ENCODE data around the gene PNKP.
"Not testable (repeated sequence)": the region's sequence is repeated elsewhere in the genome, so short reads cannot be mapped to it uniquely, and the experiment has no call there.

Gene PNKP

DNA sequence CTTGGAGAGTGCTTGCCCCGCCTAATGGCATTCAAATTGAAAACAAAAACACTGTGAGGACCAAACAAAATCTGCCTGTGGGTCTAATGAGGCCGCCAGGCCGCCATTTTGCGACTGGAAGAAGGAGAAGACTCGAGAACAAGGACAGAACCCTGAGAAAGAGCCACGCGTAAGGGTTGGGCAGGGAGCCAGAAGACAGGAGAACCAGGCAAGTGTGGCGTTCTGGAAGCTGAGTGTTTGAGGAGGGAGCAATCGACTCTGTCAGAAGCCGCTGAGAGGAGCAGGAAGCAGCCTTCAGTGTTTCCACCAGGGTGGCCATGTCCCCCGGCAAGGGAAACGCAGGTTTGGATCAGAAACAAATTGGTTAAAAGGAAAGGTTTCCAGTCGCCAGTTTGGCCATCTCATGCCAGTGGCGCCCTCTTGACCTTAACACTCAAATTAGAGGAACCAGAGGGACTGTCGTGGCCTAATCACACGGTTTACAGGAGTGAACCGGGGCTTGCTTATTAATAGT lies 26.6 kb downstream of the PNKP start:
- no peak for DNase-seq

DNA sequence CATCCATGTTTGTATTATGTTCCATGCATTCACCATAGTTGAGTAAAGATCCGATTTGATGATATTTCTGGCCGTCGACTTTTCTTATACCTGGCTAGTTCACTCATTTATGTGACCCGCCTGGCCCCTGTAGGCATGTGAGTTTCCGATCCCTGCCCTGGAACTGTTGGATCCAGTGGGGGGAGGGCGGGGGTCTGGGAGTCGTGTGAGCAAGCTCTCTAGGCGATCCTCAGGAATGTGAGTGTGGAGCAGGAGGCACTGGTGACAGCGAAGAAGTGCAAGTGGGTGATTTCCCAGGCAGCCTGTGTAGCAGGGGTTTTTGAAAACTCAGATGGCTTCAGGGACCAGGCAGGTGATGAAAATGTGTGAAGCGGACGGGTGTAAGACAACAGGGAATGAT lies 27.1 kb downstream of the PNKP start:
- DNase-seq = no peak

DNA sequence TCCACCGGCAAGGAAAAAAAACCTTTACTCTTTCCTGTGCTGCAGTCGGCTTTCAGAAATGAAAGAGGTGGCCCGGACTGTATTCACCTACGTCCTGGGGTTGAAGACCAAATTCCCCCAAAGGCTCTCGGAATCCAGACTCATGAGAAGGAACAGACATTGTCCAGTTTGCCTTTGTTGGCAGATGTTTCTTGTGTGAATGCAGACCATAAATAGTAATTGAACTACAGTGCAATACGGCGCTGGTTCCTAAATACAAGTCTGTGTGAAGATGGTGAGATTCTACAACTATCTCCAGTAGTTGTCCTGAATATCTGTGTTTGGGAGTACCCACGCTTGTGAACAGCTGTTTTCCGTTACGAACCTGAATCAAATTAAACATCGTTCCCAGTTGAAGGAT lies 27.7 kb downstream of the PNKP start:
- DNase-seq = no peak

DNA sequence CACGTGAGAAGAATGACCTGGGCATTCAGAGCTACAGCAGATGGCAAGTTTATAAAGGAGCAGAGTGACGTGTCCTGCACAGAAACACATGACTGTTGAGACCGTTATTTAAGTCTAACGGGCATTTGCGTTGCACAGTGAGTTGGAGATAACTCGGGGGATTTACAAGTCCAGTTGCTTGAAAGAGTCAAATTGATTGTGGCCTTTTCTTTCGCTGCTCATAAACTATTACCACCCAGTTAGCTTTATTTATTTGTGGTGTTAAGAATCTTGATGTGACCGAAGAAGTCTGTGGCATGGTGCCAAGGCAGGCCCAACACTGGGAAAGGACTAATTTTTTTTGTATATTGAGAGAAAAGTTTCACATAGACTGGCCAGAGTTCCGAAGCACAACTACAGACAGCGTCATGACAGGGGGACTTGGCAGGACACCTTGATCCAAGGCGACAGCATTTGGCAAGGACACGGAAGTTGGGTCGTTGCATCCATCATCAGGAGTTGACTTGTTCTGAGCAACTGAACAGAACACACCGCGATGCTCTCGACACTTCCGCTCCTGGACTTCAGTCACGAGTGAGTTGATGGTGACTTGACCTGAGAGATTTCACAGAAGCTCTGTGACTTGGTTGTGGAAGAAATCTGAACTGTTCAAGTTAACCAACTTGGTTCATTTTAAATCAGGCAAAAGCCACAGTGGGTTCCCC lies 28.3 kb downstream of the PNKP start:
- no peak for DNase-seq

DNA sequence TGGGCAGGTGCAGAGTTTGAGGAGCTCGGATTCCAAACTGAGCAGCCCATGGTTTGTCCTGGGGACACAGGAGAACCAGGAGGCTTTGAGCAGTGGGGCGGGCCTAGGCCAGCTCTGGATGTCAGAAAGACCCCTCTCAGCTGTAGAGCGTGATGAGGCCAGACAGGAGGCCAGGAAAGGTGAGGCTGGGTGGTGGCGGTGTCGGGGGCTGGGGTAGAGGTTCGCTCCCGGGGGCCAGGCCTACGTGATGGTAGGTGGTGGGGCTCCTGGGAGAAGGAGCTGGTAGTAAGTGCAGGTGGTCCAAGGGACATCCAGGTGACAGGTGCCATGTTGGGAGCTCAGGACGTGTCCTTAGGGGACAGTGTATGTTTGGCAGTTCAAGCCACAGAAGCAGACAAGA lies 30.0 kb downstream of the PNKP start:
- DNase-seq = no peak

DNA sequence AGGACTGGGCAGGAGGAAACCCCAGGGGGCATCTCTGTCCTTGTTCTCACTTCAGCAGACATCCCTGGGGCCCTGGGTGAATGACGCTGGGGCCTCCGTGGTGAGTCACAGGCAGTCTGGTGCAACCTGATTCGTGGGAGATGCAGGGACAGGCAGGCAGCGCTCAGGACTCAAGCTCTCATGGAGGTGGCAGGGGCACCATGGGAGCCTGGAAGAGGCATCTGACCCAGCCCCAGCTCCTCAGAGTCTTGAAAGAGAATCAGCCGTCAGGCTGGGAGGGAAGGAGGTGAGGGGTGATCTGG lies 30.4 kb downstream of the PNKP start:
- DNase-seq = no peak

DNA sequence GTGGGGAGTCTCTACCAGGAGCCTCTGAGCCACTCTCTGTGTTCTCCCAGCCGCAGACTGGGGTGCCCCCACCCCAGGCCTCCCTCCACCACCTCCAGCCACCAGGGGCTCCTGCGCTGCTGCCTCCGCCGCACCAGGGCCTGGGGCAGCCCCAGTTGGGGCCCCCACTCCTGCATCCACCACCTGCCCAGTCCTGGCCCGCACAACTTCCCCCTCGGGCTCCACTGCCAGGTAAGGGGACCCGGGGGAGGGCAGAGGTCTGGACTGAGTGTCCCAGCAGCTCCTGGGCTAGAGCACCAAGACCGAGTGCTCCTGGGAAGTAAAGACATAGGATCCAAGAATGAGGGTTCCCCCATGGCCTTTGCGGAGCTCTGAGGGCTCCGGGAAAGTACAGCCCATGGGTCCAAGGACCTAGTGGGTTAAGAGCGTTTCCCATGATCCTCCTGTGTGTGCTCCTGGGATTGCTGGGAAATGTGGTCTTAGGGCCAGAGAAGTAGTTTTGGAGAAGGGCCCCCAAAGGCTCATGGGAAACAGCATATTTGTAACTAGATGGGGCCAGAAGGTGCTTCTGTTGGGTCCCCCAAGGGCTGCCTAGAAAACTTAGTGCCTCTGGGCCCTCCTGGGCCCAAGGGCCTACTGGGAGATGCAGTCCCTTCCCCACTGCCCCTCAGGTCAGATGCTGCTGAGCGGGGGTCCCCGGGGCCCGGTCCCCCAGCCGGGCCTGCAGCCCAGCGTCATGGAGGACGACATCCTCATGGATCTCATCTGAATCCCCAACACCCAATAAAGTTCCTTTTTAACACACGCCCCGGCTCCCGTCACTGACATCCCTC lies 31.0 kb downstream of the PNKP start:
- DNase-seq = no peak

DNA sequence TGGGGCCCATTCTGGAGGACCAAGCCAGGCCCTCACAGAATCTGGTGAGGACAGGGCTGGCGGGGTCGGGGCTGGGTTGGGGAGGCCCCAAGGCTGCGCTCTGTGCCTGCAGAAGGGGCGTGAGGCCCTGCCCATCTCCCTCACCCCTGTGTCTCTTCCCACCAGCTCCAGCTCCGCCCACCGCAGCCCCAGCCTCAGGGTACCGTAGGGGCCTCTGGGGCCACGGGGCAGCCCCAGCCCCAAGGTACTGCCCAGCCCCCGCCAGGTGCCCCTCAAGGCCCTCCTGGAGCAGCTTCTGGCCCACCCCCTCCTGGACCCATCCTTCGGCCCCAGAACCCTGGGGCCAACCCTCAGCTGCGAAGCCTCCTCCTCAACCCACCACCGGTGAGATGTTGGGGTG lies 31.8 kb downstream of the PNKP start:
- no peak for DNase-seq

DNA sequence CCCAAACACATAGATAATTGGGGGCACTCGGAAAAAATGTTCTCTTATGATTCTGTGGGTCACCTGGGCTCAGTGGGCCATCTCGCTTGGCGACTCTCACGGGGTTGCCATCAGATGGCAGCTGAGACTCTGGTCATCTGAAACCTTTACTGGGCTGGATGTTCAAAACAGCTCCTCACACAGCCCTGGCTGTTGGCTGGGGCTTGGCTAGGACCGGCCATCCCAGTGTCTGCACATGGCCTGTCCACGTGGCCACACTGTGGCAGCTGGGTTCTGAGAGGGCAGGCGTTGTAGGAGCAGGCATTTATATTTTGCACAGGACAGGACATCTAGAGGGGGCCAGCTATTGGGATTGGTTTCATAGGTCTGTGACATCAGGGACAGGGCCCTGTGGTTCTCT lies 33.8 kb downstream of the PNKP start:
- no peak for DNase-seq

DNA sequence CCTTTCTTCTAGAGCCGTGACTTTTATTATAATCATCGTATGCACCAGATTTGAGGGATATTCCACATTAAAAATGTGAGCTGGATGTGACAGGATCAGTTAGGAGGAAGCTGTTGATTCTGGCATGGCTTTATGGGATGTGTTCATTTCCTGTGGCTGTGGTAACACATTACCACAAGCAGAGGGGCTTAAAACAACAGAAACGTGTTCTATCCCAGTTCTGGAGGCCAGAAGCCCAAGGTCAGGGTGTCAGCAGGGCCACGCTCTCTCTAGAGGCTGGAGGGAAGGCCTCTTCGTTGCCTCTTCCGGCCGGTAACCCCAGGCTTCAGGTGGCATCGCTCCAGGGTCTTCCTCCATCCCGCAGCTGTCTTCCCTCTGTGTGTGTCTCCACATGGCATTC lies 34.8 kb downstream of the PNKP start:
- peak; percentile 79 to 80 for DNase-seq

DNA sequence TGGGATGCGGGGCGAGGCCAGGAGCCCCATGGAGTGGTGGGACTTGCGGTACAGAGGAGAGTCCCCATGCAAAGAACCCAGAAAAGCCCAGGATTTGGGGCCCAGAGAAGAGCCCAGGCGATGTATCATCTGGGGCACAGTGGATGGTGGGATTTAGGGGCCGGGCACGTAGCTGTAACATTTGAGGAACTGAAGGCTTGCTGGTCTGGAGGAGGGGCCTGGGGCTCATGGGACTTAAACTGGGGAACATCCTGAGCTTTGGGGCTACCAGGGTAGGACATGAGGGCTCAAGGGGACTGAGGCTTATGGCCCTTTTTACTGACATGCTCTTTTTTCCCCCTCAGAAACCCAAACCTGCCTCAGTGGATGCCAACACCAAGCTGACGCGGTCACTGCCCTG lies 35.8 kb downstream of the PNKP start:
- DNase-seq = peak; percentile 17 to 36

DNA sequence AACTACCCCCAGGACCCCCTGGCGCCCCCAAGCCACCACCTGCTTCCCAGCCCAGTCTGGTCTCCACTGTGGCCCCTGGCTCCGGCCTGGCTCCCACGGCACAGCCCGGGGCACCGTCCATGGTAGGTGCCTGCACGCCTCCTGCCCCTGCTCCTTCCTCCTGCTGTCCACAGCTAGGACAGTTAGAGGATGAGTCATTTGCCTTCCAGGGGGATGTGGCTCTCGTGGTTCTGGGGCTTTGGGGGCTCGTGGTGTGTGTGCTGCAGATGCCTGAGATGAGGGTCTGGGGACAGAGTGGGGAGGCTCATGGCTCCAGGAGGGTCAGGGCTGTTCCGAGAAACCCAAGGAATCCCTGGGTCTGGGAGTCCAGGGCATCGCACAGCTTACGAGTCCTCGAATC lies 36.6 kb downstream of the PNKP start:
- no peak for DNase-seq

DNA sequence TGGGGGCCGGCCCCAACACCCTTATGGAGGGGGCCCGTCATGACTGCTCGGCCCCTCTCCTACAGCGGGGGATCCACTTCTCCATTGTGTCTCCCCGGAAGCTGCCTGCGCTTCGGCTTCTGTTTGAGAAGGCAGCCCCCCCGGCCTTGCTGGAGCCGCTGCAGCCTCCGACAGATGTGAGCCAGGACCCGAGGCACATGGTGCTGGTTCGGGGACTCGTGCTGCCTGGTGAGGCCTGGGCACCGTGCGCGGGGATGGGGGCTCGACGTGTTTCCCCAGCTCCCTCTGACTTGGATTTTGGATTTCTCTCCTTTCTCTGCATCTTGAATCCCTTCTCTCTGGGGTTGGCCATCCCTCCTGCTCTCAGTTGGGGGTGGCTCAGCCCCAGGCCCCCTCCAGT lies 37.7 kb downstream of the PNKP start:
- no peak for DNase-seq

DNA sequence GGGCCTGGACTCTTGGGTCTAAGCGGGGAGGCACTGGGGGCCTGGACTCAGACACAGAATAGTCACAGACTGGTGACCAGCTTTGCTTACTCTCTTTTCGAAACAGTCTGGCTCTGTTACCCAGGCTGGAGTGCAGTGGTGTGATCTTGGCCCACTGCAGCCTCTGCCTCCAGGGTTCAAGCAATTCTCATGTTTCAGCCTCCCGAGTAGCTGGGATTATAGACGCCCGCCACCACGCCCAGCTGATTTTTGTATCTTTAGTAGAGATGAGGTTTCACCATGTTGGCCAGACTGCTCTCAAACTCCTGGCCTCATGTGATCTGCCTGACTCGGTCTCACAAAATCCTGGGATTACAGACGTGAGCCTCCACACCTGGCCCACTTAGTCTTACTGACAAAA lies 38.2 kb downstream of the PNKP start:
- DNase-seq = no peak

DNA sequence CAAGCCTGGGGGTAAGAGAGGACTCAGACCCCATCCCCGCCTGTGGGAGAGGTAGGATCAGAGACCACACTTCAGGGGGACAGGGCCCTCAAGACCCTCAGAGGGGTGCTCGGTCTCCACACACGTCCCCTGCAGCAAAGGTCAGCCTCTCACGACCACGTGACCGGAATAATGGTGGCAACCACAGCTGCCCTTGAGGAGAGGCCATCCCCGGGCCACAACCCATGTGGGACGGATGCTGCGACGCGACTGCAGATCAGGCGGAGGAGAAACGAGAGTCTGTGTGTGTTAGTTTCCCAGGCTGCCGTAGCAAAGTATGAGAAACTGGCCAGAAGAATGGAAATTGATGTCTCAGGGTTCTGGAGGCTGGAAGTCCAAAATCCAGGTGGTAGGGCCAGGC lies 40.3 kb downstream of the PNKP start:
- no peak for DNase-seq

DNA sequence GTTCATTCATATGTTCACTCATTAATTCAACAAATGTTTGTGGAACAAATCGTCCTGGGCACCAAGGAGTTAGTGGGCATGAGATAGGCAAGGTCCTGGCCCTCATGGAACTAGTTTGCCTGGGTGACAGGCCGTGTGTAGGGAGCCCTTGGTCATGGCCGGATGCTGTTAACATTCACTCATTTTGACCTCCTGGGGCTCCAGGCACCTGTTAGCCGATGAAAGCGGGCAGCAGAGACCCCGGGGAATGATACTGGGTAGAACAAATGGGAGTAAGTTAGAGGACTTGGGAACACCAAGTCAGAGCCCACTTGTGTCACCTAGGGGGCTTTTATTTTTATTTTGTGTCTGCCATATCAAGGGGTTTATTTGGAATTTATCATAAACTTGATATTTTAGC lies 42.7 kb downstream of the PNKP start:
- no peak for DNase-seq

DNA sequence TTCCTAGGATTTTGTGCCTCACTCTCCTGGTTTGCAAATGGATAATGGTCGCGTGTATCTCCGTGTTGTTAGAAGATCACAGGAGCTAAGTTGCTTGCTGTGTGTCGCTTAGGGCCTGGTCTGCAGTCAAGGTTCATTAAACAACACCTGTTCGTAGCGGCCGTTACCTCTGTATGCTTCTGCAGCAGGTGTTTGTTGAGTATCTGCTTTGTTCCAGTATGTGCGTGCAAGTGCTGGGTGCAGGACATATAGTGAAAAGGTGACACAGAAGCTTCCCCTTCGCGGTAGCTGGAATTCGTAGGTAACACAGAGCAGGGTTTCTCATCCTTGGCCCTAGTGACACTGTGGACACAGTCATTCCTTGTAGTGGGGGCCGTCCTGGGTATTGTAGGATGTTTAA lies 43.9 kb downstream of the PNKP start:
- no peak for DNase-seq

DNA sequence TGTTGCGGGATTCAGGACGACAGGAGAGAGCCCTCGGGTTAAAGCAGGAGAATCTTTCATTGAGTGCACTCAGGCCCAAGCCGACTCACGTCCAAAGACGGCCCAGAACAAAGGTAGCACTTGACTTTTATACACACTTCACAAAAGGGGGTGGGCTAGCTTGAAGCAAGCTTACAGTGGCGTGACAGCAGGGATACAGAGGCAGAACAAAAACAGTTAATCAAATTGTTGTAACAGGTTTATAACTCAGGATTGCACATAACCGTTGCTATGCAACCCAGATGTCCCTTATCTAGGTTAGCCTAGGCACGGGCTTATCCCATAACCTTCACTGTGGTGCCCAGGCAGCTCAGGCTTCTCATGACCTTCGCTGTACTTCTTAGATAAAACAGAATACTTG lies 47.3 kb downstream of the PNKP start:
- DNase-seq = no peak

DNA sequence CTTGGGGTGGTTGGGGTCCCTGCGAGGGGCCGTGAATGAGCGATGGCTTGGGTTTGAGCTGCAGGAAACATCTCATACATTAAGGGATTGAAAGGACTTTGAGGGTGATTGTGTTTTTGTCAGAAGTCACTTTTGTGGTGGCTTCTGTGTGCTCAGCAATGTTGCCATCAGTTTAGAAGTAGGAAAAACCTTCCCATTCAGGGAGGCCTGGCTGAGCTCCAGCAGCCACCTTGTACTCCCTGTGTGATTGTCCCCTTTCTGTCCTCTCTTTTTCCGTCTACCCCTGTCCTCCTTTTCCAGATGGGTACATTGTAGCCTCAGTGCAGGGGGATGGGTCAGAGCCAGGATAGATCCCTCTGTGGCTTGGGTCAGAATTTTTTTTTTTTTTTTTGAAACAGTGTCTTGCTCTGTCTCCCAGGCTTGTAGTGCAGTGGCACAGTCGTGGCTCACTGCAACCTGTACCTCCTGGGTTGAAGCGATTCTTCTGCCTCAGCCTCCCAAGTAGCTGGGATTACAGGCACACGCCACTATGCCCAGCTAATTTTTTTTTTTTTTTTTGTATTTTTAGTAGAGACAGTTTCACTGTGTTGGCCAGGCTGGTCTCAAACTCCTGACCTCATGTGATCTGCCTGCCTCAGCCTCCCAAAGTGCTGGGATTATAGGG lies 47.8 kb downstream of the PNKP start:
- not testable (repeated sequence) for DNase-seq

DNA sequence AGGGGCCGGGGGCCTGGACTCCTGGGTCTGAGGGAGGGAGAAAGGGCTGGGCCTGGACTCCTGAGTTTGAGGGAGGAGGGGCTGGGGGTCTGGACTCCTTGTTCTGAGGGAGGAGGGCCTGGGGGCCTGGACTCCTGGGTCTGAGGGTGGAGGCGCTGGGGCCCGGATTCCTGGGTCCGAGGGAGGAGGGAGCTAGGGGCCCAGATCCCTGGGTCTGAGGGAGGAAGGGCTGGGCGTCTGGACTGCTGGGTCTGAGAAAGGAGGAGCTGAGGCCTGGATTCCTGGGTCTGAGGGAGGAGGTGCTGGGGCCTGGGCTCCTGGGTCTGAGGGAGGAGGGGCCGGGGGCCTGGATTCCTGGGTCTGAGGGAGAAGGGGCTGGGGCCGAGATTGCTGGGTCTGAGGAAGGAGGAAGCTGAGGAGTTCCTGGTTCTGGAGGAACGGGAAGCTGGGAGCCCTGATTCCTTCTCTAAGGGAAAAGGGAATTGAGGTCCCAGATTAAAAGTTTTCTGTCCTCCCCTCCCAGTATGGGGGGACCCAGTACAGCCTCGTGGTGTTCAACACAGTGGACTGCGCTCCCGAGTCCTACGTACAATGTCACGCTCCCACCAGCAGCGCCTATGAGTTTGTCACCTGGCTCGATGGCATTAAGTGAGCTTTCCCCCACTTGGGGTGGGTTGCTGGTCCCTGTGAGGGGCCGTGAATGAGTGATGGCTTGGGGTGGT lies 48.6 kb downstream of the PNKP start:
- no peak for DNase-seq

DNA sequence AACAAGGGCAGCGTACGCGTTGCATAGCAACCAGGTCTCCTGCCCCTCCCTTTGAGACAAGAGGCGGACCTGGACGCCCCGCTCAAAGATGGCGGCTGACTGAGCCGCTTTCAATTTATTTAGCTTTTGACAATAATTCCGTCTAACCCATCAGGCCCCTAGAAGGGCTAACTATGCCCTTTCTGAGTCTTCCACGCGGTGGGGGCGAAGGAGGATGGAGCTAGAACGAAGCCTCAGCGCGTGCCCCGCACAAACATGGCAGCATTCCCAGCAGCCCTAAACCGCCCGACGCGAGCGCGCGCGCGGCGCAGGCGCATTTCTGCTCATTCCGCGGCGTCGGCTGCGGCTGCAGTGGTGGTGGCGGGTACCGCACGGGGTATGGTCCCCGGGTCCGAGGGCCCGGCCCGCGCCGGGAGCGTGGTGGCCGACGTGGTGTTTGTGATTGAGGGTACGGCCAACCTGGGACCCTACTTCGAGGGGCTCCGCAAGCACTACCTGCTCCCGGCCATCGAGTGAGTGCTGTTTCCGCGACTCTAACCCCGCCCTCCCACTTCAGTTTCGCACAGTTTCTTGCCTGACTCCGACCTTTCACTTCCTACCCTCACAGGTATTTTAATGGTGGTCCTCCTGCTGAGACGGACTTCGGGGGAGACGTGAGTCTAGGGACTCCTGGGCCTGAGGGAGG lies 49.3 kb downstream of the PNKP start, which contains the start of gene MED25:
MED25 (plus strand) TSS at position 326 of the 685 bp plus-strand sequence; CDS start at position 379, 53 bp downstream.
- peak; percentile 75 to 76 for DNase-seq

DNA sequence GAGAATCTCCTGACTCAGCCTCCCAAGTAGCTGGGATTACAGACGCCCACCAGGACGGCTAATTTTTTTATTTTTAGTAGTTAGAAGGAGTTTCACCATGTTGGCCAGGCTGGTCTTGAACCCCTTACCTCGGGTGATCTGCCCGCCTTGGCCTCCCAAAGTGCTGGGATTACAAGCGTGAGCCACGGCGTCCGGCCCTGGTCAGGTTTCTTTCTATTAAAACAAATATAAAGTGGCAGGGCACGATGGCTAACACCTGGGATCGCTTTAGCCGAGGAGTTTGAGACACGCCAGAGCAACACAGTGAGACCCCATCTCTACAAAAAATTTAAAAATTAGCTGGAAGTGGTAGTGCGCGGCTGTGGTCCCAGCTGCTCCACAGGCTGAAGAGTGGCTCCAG lies 50.8 kb downstream of the PNKP start:
- no peak for DNase-seq

DNA sequence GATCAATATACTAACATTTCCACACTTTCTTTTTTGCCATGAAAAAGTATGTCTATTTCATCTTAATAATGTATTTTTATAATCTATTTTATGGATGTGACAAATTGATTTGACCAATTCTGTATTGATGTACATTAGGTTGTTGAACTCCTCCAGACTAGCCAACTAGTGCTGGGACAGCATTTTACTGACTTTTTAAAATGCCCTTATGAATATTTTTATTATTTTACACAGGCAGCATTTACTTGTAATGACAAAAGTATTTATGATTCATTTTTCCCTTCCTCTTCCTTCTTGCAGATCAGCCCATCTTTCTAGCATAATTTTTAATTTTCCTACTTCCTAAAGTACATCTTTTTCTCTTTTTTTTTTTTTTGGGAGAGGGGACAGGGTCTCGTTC lies 53.4 kb downstream of the PNKP start:
- DNase-seq = peak in 1 of 2 experiments; percentile 15
